ENCODE results near the gene AK1.

DNA sequence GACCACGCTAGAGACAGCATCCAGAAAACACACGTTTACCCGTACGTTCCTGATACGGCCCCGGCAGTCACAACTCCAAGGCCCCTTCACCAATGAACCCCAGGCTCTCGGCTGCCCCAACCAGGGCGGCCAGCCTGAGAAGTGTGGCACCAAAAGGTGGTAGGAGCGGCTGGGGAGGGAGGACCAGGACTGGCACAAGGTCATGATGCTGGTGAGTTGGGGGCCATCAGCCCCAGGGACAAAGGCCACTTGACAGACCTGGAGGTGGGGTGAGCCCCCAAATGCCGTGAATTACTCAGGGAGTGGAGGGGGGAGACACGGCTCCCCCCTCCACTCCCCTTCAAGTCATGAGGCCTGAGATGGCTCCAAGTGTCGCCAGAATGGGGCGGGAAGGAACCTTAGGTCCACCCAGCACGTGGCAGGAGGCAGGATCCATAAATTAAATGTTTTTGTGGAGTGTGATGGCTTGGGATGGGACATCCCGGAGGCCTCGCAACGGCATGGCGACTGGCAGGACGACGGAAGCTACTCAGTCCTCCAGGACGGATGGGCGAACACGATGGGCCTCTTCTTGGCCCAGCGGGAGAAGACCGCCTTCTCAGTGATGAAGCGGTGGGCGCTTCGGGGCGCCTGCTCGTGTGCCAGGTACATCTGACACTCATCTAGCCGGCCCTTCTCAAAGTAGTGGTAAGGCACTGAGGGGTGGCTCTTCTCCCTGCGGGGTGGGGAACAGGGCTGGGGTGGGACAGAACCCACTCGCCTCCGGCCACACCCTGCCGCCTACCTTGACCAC, 30.6 kb upstream of the AK1 start:
- TF ChIP-seq CTCF (IDR thresholded peaks at IDR 0.05) (no peak), POLR2AphosphoS5 (IDR thresholded peaks at IDR 0.05; ENCODE audit: low read depth, low read length) (no peak)
- TF ChIP-seq, protein P1, sequence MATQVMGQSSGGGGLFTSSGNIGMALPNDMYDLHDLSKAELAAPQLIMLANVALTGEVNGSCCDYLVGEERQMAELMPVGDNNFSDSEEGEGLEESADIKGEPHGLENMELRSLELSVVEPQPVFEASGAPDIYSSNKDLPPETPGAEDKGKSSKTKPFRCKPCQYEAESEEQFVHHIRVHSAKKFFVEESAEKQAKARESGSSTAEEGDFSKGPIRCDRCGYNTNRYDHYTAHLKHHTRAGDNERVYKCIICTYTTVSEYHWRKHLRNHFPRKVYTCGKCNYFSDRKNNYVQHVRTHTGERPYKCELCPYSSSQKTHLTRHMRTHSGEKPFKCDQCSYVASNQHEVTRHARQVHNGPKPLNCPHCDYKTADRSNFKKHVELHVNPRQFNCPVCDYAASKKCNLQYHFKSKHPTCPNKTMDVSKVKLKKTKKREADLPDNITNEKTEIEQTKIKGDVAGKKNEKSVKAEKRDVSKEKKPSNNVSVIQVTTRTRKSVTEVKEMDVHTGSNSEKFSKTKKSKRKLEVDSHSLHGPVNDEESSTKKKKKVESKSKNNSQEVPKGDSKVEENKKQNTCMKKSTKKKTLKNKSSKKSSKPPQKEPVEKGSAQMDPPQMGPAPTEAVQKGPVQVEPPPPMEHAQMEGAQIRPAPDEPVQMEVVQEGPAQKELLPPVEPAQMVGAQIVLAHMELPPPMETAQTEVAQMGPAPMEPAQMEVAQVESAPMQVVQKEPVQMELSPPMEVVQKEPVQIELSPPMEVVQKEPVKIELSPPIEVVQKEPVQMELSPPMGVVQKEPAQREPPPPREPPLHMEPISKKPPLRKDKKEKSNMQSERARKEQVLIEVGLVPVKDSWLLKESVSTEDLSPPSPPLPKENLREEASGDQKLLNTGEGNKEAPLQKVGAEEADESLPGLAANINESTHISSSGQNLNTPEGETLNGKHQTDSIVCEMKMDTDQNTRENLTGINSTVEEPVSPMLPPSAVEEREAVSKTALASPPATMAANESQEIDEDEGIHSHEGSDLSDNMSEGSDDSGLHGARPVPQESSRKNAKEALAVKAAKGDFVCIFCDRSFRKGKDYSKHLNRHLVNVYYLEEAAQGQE (IDR thresholded peaks at IDR 0.05; ENCODE audit: insufficient read depth in 1 of 2, low read depth in 2 of 2, low read length in 1 of 2): no peak

All from Panc1 (cell line).